Mesodermal cell (in vitro differentiated cells): ENCODE data around the gene RIOK1.

Experiments used
- H3K27ac ChIP-seq: 2 replicates; pipeline ENCODE4 v1.7.0; 2013; ENCODE audit warnings: mild to moderate bottlenecking, low read depth, low read length, moderate library complexity; ENCODE audit not compliant: severe bottlenecking
- H3K36me3 ChIP-seq: 2 replicates; pipeline ENCODE4 v1.7.1; 2013; ENCODE audit warnings: mild to moderate bottlenecking, low read length, moderate library complexity; ENCODE audit not compliant: control insufficient read depth, insufficient read depth
- H3K4me1 ChIP-seq: one replicate; pipeline ENCODE4 v1.7.1; 2013; ENCODE audit warnings: mild to moderate bottlenecking, low read length; ENCODE audit not compliant: insufficient read depth, control insufficient read depth, poor library complexity, severe bottlenecking
- H3K4me3 ChIP-seq: 2 replicates; pipeline ENCODE4 v1.7.0; 2013; ENCODE audit warnings: low read length, control low read depth, mild to moderate bottlenecking; ENCODE audit not compliant: insufficient read depth, poor library complexity, severe bottlenecking; ENCODE audit errors: extremely low read depth
- H3K9me3 ChIP-seq: 2 replicates; pipeline ENCODE4 v1.7.1; 2013; ENCODE audit warnings: mild to moderate bottlenecking, low read length, moderate library complexity; ENCODE audit not compliant: control insufficient read depth
- WGBS, 2 experiments: methylation state at CpG; one replicate each; pipeline ENCODE4 v1.1.5; 2013; ENCODE audit warnings: missing lambda C conversion rate in 2 of 2; ENCODE audit not compliant: insufficient coverage in 2 of 2; 5-methylcytosine and 5-hydroxymethylcytosine counted together

The RIOK1 gene

GRCh38 chr6:7440476-7440875 lies 50.9 kb downstream of the RIOK1 start:
- no peak overlapping the region for H3K27ac ChIP-seq
- H3K36me3 ChIP-seq, result no peaks in the 10 kb centered on the region
- WGBS, 2 experiments, result 100% methylated on average over 1 of the region's 6 CpGs; no CpG with 5 or more reads in 1 of the 2 experiments
- H3K9me3 ChIP-seq, result no peaks in the 10 kb centered on the region
- H3K4me1 ChIP-seq, result peaks cover 3% of the 10 kb centered on the region
- H3K4me3 ChIP-seq, result no peak overlapping the region

- no peak overlapping the region for H3K4me3 ChIP-seq
- peaks cover 5% of the 10 kb centered on the region for H3K4me1 ChIP-seq
- H3K36me3 ChIP-seq, result no peaks in the 10 kb centered on the region
- no peaks in the 10 kb centered on the region for H3K9me3 ChIP-seq
- WGBS, 2 experiments, result 89 to 92% methylated on average over 33 to 34 of the region's 40 CpGs
- no peak overlapping the region for H3K27ac ChIP-seq
Observed at GRCh38 chr6:7441048-7441775, 51.6 kb downstream of the RIOK1 start.

GRCh38 chr6:7442467-7442866 lies 52.9 kb downstream of the RIOK1 start:
- Histone ChIP-seq H3K27ac (no peak overlapping the region), H3K9me3 (no peaks in the 10 kb centered on the region), H3K4me1 (peaks cover 10% of the 10 kb centered on the region), H3K36me3 (no peaks in the 10 kb centered on the region), H3K4me3 (no peak overlapping the region)
- WGBS, 2 experiments, result 91 to 92% methylated on average over 7 of the region's 11 CpGs

GRCh38 chr6:7445101-7445500 lies 55.5 kb downstream of the RIOK1 start:
- Histone ChIP-seq H3K4me1 (peaks cover 10% of the 10 kb centered on the region), H3K27ac (no peak overlapping the region), H3K36me3 (no peaks in the 10 kb centered on the region), H3K9me3 (no peaks in the 10 kb centered on the region), H3K4me3 (no peak overlapping the region)
- WGBS, 2 experiments, result 83 to 100% methylated on average over 1 of the region's 2 CpGs

GRCh38 chr6:7445885-7446461 lies 56.4 kb downstream of the RIOK1 start:
- Histone ChIP-seq H3K4me3 (no peak overlapping the region), H3K9me3 (no peaks in the 10 kb centered on the region), H3K27ac (no peak overlapping the region), H3K4me1 (peaks cover 10% of the 10 kb centered on the region), H3K36me3 (no peaks in the 10 kb centered on the region)
- 83 to 96% methylated on average over 8 of the region's 12 CpGs for WGBS, 2 experiments

- Histone ChIP-seq H3K27ac (no peak overlapping the region), H3K36me3 (no peaks in the 10 kb centered on the region), H3K9me3 (no peaks in the 10 kb centered on the region), H3K4me1 (peaks cover 10% of the 10 kb centered on the region), H3K4me3 (no peak overlapping the region)
- 73 to 76% methylated on average over 11 to 13 of the region's 15 CpGs for WGBS, 2 experiments
Observed at GRCh38 chr6:7446619-7447325, 57.2 kb downstream of the RIOK1 start.

GRCh38 chr6:7448232-7448631 lies 58.6 kb downstream of the RIOK1 start:
- no peaks in the 10 kb centered on the region for H3K36me3 ChIP-seq
- no peak overlapping the region for H3K4me3 ChIP-seq
- 91 to 94% methylated on average over 5 to 6 of the region's 6 CpGs for WGBS, 2 experiments
- H3K27ac ChIP-seq, result no peak overlapping the region
- H3K9me3 ChIP-seq, result no peaks in the 10 kb centered on the region
- H3K4me1 ChIP-seq, result peaks cover 10% of the 10 kb centered on the region

GRCh38 chr6:7449018-7449417 lies 59.4 kb downstream of the RIOK1 start:
- H3K27ac ChIP-seq, result no peak overlapping the region
- WGBS, 2 experiments, result 94 to 100% methylated on average over 2 to 3 of the region's 4 CpGs
- no peak overlapping the region for H3K4me3 ChIP-seq
- no peaks in the 10 kb centered on the region for H3K36me3 ChIP-seq
- H3K4me1 ChIP-seq, result peaks cover 10% of the 10 kb centered on the region
- H3K9me3 ChIP-seq, result no peaks in the 10 kb centered on the region

GRCh38 chr6:7451326-7451725 lies 61.7 kb downstream of the RIOK1 start:
- no peaks in the 10 kb centered on the region for H3K9me3 ChIP-seq
- WGBS, 2 experiments, result 83 to 100% methylated on average over 1 to 3 of the region's 4 CpGs
- H3K4me3 ChIP-seq, result no peak overlapping the region
- H3K4me1 ChIP-seq, result peaks cover 4% of the 10 kb centered on the region
- no peaks in the 10 kb centered on the region for H3K36me3 ChIP-seq
- H3K27ac ChIP-seq, result no peak overlapping the region

GRCh38 chr6:7452898-7453297 lies 63.3 kb downstream of the RIOK1 start:
- Histone ChIP-seq H3K27ac (no peak overlapping the region), H3K9me3 (no peaks in the 10 kb centered on the region), H3K36me3 (no peaks in the 10 kb centered on the region), H3K4me3 (no peak overlapping the region), H3K4me1 (no peaks in the 10 kb centered on the region)
- 82 to 91% methylated on average over 4 to 6 of the region's 6 CpGs for WGBS, 2 experiments
